ENCODE data around the gene KCNJ5.

KCNJ5 gene

GRCh38 chr11:128929991-128930390 lies 38.8 kb downstream of the KCNJ5 start:
- DNase-seq (ENCODE audit: low read depth in 3 of 3, low spot score in 1 of 3) = no peak

- DNase-seq (ENCODE audit: low read depth in 3 of 3, low spot score in 1 of 3) = no peak
Measured at GRCh38 chr11:128931066-128931465, 39.9 kb downstream of the KCNJ5 start.

- DNase-seq (ENCODE audit: low read depth in 3 of 3, low spot score in 1 of 3) = no peak
Measured at GRCh38 chr11:128931668-128932067, 40.5 kb downstream of the KCNJ5 start.

- DNase-seq (ENCODE audit: low read depth in 3 of 3, low spot score in 1 of 3) = no peak
Measured at GRCh38 chr11:128933481-128934178, 42.5 kb downstream of the KCNJ5 start.

GRCh38 chr11:128934351-128934750 lies 43.2 kb downstream of the KCNJ5 start:
- DNase-seq (ENCODE audit: low read depth in 3 of 3, low spot score in 1 of 3) = no peak

GRCh38 chr11:128934926-128935325 lies 43.8 kb downstream of the KCNJ5 start:
- DNase-seq (ENCODE audit: low read depth in 3 of 3, low spot score in 1 of 3) = no peak

GRCh38 chr11:128936606-128937251 lies 45.6 kb downstream of the KCNJ5 start:
- DNase-seq (ENCODE audit: low read depth in 3 of 3, low spot score in 1 of 3) = no peak

- DNase-seq (ENCODE audit: low read depth in 3 of 3, low spot score in 1 of 3) = no peak
Measured at GRCh38 chr11:128937480-128937879, 46.3 kb downstream of the KCNJ5 start.

- no peak for DNase-seq (ENCODE audit: low read depth in 3 of 3, low spot score in 1 of 3)
Measured at GRCh38 chr11:128938156-128938885, 47.2 kb downstream of the KCNJ5 start.

- no peak for DNase-seq (ENCODE audit: low read depth in 3 of 3, low spot score in 1 of 3)
Measured at GRCh38 chr11:128939591-128939990, 48.4 kb downstream of the KCNJ5 start.

- no peak for DNase-seq (ENCODE audit: low read depth in 3 of 3, low spot score in 1 of 3)
Measured at GRCh38 chr11:128940156-128940555, 49.0 kb downstream of the KCNJ5 start.

GRCh38 chr11:128940603-128941002 lies 49.4 kb downstream of the KCNJ5 start:
- DNase-seq (ENCODE audit: low read depth in 3 of 3, low spot score in 1 of 3) = no peak

GRCh38 chr11:128941110-128941509 lies 50.0 kb downstream of the KCNJ5 start:
- no peak for DNase-seq (ENCODE audit: low read depth in 3 of 3, low spot score in 1 of 3)

- no peak for DNase-seq (ENCODE audit: low read depth in 3 of 3, low spot score in 1 of 3)
Measured at GRCh38 chr11:128941573-128942271, 50.6 kb downstream of the KCNJ5 start.

GRCh38 chr11:128942272-128942612 lies 51.1 kb downstream of the KCNJ5 start:
- DNase-seq (ENCODE audit: low read depth in 3 of 3, low spot score in 1 of 3) = no peak

GRCh38 chr11:128942817-128943427 lies 51.8 kb downstream of the KCNJ5 start, which contains the start of gene TP53AIP1:
TP53AIP1 (minus strand) TSS chr11:128942871; CDS start chr11:128937818, 5,053 bp downstream.
- no peak for DNase-seq (ENCODE audit: low read depth in 3 of 3, low spot score in 1 of 3)

- no peak for DNase-seq (ENCODE audit: low read depth in 3 of 3, low spot score in 1 of 3)
Measured at GRCh38 chr11:128943428-128943976, 52.3 kb downstream of the KCNJ5 start.

- DNase-seq (ENCODE audit: low read depth in 3 of 3, low spot score in 1 of 3) = no peak
Measured at GRCh38 chr11:128946648-128947047, 55.5 kb downstream of the KCNJ5 start.

GRCh38 chr11:128947773-128948172 lies 56.6 kb downstream of the KCNJ5 start:
- DNase-seq (ENCODE audit: low read depth in 3 of 3, low spot score in 1 of 3) = no peak

- no peak for DNase-seq (ENCODE audit: low read depth in 3 of 3, low spot score in 1 of 3)
Measured at GRCh38 chr11:128948583-128948982, 57.4 kb downstream of the KCNJ5 start.
